ENCODE results near the gene CHST2.

CHST2 gene

DNA sequence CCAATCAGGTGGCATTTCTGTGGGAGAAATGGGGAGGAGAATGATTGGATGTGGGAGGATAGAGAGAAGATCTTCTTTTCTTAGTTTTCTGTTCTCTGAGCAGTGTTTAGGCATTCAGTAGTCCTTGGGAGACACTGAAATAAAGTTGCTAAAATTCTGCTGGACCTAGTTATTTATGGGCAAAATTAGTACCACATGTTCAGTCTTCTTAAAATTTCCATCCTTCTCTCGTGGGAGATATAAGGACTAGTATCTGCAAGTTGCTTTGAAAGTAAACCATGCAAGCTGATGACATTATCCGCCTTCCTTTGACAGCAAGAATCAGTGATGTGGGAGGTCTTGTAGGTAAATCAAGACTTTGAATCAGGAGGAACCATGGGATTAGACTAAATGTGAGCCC, 19.9 kb upstream of the CHST2 start:
- DNase-seq: no peak

GRCh38 chr3:143100451-143100850, 19.1 kb upstream of the CHST2 start:
- no peak for DNase-seq

GRCh38 chr3:143101792-143102381, 17.7 kb upstream of the CHST2 start:
- DNase-seq: no peak

GRCh38 chr3:143103652-143104051, 15.9 kb upstream of the CHST2 start:
- no peak for DNase-seq

DNA sequence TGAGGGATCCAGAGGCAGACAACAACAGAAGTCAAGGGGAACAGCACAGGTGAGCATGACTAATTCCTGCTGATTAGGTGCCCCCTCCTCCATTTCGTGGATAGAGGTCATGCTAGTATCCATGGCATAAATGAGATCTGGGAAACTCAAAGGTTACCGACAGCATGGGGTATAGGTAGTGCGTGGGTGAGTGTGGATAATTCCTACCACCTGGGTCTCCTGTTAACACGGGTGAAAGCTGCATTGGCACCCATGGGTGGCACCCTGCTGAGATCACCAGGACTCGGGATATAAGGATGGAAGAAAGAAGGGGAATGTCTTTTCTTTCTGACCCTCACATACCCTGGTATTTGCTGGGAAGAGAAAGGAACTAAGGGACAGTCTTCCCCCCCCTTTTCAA, 14.4 kb upstream of the CHST2 start:
- no peak for DNase-seq

DNA sequence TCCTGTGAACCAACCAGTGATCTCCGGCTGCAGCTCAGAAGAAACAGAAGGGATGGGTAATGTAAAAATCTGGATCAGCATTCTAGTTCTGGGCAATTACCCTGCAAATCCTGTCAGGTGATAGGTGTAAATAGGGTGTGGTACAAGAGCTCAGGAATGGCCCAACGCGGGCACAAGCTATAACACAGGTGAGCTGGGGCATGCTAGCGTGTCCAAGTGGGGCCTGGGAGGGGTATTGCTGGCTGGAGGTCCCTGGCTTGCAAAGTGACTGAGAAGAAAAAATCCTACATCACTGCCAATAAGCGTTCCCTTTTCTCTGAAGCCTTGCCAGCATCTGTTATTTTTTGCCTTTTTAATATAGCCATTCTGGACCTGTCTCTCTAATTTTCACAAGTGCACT, 9.7 kb upstream of the CHST2 start:
- no peak for DNase-seq

DNA sequence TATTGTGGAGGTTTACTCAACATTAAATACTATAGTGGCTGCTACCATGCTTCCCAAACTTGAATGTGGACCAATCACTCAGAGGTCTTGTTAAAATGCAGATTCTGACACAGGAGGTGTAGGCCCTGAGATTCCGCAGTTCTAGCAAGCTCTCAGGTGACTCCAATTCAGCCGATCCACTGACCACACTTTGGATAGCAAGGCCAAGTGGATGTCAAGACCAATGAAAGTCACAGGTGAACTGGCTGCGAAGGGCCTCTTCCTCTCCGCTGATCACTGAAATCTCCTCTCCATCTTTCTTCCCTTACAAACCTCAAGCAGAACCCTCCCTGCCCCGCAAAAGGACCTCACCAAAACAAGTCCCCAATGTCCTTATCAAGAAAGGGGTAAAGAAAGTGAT, 9.2 kb upstream of the CHST2 start:
- no peak for DNase-seq

DNA sequence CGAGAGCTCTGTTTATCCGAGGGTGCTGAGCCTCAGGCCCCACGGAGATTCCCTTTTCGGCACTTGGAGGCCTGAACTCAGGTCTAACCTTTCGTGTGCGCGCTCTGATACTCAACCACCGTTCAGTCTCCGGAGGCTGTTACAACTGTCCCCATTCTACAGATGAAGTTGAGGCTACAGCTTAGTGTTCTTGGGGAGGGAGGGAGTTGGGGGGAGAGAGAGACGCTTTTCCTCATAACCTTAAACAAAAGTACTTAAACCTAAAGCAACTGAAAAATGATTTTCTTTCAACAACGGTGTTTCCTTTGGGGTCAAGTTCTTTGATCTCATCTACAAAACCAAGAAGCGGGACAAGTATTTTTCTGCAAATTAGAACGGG, 952 bp upstream of the CHST2 start:
- DNase-seq: no peak

- DNase-seq: no peak
Measured at GRCh38 chr3:143119974-143120715, 574 bp downstream of the CHST2 start.

GRCh38 chr3:143120716-143121240, 1.2 kb downstream of the CHST2 start:
- DNase-seq: no peak

DNA sequence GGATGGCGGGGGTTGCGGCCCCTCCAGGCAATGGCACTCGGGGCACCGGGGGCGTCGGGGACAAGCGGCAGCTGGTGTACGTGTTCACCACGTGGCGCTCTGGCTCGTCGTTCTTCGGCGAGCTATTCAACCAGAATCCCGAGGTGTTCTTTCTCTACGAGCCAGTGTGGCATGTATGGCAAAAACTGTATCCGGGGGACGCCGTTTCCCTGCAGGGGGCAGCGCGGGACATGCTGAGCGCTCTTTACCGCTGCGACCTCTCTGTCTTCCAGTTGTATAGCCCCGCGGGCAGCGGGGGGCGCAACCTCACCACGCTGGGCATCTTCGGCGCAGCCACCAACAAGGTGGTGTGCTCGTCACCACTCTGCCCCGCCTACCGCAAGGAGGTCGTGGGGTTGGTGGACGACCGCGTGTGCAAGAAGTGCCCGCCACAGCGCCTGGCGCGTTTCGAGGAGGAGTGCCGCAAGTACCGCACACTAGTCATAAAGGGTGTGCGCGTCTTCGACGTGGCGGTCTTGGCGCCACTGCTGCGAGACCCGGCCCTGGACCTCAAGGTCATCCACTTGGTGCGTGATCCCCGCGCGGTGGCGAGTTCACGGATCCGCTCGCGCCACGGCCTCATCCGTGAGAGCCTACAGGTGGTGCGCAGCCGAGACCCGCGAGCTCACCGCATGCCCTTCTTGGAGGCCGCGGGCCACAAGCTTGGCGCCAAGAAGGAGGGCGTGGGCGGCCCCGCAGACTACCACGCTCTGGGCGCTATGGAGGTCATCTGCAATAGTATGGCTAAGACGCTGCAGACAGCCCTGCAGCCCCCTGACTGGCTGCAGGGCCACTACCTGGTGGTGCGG, 1.9 kb downstream of the CHST2 start:
- no peak for DNase-seq

DNA sequence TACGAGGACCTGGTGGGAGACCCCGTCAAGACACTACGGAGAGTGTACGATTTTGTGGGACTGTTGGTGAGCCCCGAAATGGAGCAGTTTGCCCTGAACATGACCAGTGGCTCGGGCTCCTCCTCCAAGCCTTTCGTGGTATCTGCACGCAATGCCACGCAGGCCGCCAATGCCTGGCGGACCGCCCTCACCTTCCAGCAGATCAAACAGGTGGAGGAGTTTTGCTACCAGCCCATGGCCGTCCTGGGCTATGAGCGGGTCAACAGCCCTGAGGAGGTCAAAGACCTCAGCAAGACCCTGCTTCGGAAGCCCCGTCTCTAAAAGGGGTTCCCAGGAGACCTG, 2.5 kb downstream of the CHST2 start:
- DNase-seq: no peak

DNA sequence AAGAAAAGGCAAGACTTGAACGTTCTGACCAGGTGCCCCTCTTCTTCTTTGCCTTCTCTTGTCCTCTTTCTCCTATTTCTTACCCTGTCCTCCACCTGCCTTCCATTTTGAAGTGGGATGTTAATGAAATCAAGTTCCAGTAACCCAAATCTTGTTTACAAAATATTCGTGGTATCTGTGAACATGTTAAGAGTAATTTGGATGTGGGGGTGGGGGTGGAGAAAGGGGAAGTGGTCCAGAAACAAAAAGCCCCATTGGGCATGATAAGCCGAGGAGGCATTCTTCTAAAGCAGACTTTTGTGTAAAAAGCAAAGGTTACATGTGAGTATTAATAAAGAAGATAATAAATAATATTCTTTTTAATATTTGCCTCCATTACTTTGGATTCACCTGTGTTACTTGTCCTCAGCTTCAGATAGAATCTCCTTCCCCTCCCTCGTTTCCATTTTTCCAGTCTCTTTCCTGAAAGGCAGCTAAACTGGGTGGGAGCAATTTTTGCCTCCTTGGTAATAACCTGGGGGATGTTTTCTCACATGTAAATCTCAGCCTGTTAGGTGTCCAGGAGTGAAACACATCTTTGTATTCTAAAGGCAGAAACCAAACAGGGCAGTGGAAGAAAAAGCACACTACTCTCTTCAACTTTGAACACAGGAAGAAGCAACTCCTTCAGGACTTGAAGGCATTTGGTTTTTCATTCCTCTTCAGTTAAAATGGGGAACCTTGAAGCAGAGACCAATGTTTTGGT, 3.2 kb downstream of the CHST2 start:
- DNase-seq: no peak

GRCh38 chr3:143123353-143123984, 3.9 kb downstream of the CHST2 start:
- DNase-seq: no peak

- no peak for DNase-seq
Measured at GRCh38 chr3:143124601-143125520, 5.3 kb downstream of the CHST2 start.

DNA sequence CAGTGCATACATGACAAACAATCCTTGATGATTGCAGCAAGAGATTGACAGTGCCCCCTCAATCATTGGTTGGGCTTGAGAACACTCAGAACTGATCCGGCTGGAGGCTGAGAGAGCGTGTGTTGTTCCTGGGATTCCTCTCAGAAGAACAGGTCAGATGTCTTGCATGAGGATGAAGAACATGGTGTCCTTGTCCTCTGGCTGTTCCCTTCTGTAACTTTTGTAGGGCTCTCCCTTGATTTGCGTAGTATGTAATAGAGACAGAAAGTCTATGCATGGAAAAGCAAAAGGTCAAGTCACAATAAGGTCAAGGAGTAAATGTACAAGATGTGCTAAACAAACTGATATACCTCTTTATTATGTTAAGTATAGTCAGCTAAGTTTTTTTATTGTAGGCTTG, 8.2 kb downstream of the CHST2 start:
- DNase-seq: no peak

DNA sequence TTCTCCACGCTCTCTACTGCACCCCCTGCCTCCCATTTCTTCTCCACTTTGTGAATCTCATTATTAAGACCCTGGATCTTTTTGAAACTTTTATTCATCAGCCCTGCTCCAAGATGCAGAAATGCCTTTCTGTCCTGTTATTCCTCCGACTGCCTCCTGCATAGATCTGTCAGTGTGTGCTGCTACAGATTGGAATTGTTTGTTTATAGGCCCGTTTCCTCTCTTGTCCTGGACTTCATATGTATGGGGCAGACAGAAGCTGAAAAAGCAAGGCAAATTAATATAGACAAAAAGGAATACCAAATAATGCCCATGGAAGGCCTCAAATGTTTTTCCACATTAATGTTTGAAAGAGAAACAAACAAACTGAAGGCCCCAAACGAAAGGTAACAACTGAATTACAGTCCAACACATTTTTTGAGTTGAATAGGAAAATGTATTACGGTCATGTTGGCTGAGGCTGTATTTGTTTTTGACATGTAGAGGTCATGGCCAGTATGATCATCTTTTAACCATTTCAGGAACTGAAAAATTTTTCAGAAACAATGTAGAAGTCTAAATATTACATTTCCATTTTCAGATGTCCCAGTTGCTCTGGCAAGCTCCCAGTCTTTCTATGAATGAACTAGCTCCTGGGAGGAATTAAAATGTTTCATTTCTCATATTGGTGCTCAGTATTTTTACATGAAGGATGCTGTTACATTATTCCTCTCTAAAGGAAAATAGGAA, 8.8 kb downstream of the CHST2 start:
- DNase-seq: no peak

DNA sequence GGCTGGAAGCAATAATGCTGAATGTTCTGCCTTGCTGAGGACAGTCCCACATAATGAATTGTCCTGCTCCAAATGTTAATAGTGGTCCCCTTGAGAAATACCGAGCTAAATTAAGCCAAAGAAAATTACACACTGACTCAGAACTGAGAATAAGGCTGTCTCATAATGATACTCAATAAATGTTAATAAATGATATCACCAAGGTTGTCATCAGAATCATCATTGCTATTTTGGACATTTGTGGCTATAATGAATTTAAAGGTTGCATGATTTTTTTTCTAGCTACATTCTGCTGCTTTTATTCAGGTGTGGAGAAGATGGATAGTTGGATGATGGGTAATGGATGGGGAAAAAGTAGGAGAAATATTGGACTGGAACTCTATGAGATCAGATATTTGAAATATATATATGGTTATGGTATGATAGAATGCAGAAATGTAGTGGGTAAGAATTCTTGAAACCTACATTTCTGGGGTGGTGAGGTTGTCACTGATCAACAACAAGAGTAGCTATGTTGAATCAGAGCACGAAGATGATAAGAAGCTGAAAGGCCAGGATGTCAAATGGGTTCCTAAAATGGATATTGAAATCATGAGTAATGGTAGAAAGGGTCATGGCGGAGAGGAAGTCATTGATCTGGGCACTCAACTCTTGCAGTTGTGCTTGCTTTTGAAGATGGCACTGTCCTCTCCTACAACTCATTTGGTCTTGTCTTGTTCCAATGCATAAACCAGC, 12.8 kb downstream of the CHST2 start:
- DNase-seq: no peak

GRCh38 chr3:143134471-143134870, 14.9 kb downstream of the CHST2 start:
- no peak for DNase-seq

DNA sequence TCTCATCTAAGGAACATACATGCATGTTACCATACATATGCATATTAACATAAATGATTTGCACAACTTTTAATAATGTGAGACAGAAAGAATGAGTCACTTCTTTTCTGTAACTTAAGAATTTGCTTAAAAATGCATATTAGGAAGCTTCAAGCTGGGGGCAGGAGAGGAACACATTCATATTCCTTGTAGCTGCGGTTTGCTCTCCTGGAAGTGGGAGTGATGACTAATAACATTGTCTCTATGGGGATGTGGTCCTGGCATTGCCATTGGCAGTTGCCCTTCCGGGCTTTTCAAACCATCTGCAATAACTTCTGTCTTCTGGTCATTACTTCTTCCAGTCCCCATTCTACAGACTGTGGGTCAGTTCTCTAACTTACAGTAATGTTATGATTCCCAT, 15.6 kb downstream of the CHST2 start:
- no peak for DNase-seq
